NCI-H510A treated with DMSO at 0.1 percent for 48 hours (cell line): ENCODE measurements around the gene LURAP1L.
"Not testable (repeated sequence)": the region's sequence is repeated elsewhere in the genome, so short reads cannot be mapped to it uniquely, and the experiment has no call there.

Experiments
- DNase-seq: peaks from one replicate; lab custom pipeline; 2025; lab: John Stamatoyannopoulos, UW

Gene LURAP1L

GRCh38 chr9:12859704-12860251, 85.0 kb downstream of the LURAP1L start:
- DNase-seq, result no peak

DNA sequence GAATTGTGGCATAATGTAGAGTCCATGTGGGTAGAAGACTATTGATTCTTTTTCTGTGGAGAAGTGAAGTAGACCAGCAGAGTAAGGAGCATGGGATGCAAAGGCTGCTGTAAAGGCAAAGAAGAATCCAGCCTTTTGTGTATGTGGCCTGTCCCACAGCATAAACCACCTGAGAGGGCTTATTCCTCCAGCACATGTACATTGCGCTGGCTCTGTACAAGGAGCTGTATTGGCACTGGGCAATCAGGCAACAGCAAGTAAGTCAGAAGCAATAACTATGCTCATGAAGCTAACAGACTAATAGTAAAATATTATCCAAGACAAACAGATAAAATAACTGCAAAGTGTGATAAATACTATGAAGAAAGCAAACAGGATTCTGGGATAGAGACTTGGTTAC, 86.2 kb downstream of the LURAP1L start:
- no peak for DNase-seq

GRCh38 chr9:12862611-12863410, 88.0 kb downstream of the LURAP1L start:
- DNase-seq, result no peak

- DNase-seq, result no peak
Observed at GRCh38 chr9:12863618-12864017, 88.8 kb downstream of the LURAP1L start.

- not testable (repeated sequence) for DNase-seq
Observed at GRCh38 chr9:12865380-12865779, 90.6 kb downstream of the LURAP1L start.
